Stimulated activated naive CD8-positive, alpha-beta T cell treated with anti-CD3 and anti-CD28 coated beads, Interleukin-15, amount 100 ng/mL, for 72 hours (primary cell): Measurements from ENCODE around the gene ZDHHC22.

Experiments used
- ATAC-seq: fragments of 150-1000 bp; cut with Tn5 transposase; 2 replicates; pipeline ENCODE4 v1.10.0; 2021; ENCODE audit warnings: mild to moderate bottlenecking, moderate library complexity
- DNase-seq, 2 donors: peaks; one replicate each; pipeline ENCODE4 v3.0.0; 2021 to 2022
- H3K27ac Mint-ChIP-seq, 2 donors: one replicate each; pipeline ENCODE4 v1.8.0; 2022; ENCODE audit warnings: mild to moderate bottlenecking in 2 of 2, mixed read lengths in 2 of 2, moderate library complexity in 2 of 2
- H3K27me3 Mint-ChIP-seq: one replicate; pipeline ENCODE4 v1.8.0; 2022; ENCODE audit warnings: mixed read lengths
- H3K4me1 Mint-ChIP-seq: one replicate; pipeline ENCODE4 v1.8.0; 2022; ENCODE audit warnings: mild to moderate bottlenecking, mixed read lengths
- H3K4me3 Mint-ChIP-seq, 2 donors: one replicate each; pipeline ENCODE4 v1.8.0; 2022; ENCODE audit warnings: mild to moderate bottlenecking in 2 of 2, mixed read lengths in 2 of 2, moderate library complexity in 1 of 2
- H3K9me3 Mint-ChIP-seq, 2 donors: one replicate each; pipeline ENCODE4 v1.8.0; 2022; ENCODE audit warnings: mixed read lengths in 2 of 2

The ZDHHC22 gene

DNA sequence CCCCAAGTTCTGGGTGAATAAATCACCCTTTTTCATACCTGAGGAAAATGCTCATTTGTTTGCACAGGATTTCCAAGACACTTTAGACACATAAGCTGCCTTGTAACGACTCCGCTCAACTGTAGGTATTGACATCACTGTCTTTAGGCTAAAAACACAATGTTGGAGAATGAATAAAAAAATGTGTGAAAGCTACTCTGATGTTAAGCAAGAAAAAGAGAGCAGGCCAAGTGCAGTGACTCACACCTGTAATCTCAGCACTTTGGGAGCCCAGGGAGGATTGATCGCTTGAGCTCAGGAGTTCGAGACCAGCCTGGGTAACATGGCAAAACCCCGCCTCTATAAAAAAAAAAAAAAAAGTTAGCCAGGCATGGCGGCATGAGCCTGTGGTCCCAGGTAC is 54.6 kb downstream of the ZDHHC22 start:
- H3K27ac Mint-ChIP-seq: no peak overlapping the region
- DNase-seq: no peak
- peaks cover 8 to 14% of the 10 kb centered on the region in 2 donors for H3K9me3 Mint-ChIP-seq
- no peak for ATAC-seq
- no peaks in the 10 kb centered on the region for H3K4me1 Mint-ChIP-seq
- no peak overlapping the region for H3K4me3 Mint-ChIP-seq
- H3K27me3 Mint-ChIP-seq: peaks cover 24% of the 10 kb centered on the region

DNA sequence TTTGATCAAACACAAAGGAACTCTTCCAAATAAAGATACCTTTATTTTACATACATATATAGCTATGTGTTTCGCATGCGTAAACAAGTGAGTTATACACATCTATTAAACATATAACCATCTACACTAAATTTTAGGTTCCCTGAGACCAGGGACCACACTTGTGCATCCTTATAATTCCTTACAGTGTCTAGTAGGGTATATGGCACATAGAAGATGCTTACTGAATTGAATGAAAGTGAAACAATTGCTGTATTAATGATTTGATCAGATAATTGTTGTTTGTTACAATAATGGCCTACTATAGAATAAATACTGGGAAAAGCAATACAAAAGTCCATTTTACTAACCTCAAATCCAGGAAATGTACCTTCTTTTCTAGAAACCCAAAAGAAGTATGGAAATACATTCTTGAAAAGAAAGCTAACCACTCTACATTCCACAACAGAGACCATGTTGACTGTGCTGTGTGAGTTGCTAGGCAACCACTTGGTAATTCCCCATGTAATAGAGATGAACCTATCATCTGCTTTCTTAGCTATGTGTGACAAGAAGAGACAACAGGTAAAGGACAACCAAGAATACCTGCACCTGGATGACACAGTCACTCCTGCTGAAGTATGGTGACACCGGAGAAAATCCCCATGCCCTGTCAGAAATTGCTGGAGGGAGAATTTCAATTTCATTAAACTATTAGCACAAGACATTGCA is 55.4 kb downstream of the ZDHHC22 start:
- DNase-seq: no peak
- H3K4me1 Mint-ChIP-seq: no peaks in the 10 kb centered on the region

DNA sequence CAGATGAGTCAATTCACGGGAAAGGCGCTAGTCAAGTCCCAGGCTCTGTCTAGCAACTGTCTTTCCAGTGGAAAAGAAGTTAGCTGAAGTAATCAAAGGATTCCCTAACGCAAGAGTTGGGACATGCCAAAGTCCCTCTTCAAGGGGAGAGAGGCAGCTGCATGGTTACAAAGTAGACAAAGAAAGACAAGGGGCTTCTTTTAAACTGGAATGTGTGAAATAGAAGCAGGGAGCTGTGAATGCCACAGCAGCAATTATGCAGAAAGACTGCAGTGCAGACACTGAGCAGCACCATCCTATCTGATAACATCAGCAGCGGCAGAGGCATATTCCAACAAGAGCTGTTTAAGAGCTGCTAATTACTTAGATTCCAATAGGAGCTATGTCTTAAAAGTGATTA is 56.1 kb downstream of the ZDHHC22 start:
- Mint-ChIP-seq H3K27me3 (peaks cover 24% of the 10 kb centered on the region), H3K4me3 (no peak overlapping the region), H3K4me1 (no peaks in the 10 kb centered on the region), H3K9me3 (peaks cover 0 to under 1% of the 10 kb centered on the region in 2 donors), H3K27ac (peak overlapping the region in 1 of 2 donors; percentile 79)
- ATAC-seq (no peak), DNase-seq (no peak)

More for the DNA sequence above, 55.4 kb downstream of the ZDHHC22 start:
- no peak overlapping the region for H3K4me3 Mint-ChIP-seq
- H3K27ac Mint-ChIP-seq: peak overlapping the region in 1 of 2 donors; percentile 72
- ATAC-seq: peak; percentile 87
- peaks cover 2 to 7% of the 10 kb centered on the region in 2 donors for H3K9me3 Mint-ChIP-seq
- H3K27me3 Mint-ChIP-seq: peaks cover 24% of the 10 kb centered on the region

DNA sequence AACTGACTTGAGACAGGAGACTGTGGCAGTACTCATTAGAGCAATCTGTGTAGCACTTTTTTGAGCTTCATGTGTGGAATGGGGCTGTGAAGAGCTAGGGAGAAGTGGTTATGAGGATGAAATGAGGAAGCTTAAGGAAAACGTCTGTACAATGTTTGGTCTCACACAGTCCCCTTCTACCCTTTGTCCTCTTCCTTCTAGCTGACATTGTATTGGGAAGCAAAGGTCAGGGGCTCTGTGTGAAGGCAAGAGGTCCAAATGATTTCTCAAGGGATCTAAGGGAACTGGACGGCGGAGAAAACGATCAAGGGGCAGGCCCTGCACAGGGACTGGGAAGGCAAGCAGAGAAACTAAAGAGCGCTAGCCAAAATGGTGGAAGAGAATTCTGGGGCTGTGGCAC is 56.6 kb downstream of the ZDHHC22 start:
- peaks cover 22% of the 10 kb centered on the region for H3K27me3 Mint-ChIP-seq
- DNase-seq (no peak), ATAC-seq (no peak)
- no peak overlapping the region for H3K4me3 Mint-ChIP-seq
- H3K4me1 Mint-ChIP-seq: no peaks in the 10 kb centered on the region
- peak overlapping the region in 1 of 2 donors; percentile 79 for H3K27ac Mint-ChIP-seq
- peaks cover 0 to 2% of the 10 kb centered on the region in 2 donors for H3K9me3 Mint-ChIP-seq

DNA sequence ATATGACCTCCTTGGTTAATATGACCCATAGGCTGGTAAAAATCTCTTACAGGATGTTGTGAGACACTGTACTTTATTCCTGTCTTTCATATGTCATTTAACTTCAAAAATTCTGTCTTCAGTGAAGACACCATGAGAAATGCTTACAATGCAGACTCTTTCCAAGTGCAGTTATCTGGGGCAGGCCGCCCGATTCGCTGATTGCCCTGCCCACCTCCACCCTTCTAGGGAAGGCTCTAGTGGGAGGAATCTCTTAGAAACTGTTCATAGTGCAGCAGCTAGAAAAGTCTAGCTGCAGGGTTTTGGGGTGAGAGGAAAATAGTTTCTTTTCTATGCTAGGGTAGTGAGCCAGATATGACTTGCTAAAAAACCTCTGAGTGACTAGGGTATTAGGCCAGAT is 58.5 kb downstream of the ZDHHC22 start:
- DNase-seq (no peak), ATAC-seq (no peak)
- Mint-ChIP-seq H3K9me3 (peaks cover 0 to 7% of the 10 kb centered on the region in 2 donors), H3K27me3 (peaks cover 15% of the 10 kb centered on the region), H3K4me3 (no peak overlapping the region), H3K27ac (no peak overlapping the region), H3K4me1 (no peaks in the 10 kb centered on the region)

DNA sequence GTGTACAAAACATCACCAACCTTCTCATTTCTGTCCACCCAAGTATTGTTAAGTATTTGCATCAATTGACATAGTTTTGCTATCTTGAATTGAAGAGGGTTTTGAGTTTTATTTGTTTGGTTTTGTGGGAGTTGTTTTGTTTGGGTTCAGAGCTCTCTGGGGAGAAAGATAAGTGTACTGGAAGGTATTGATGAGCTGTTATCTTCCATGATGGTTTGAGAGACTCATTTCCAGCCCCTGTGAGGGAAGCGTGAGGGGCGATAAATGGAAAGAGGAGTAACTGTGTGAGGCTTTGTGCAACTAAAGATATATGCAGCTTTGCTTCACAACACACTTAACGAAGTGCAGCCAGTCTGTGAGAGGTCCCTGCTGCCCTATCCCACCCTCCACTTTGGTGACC is 59.2 kb downstream of the ZDHHC22 start:
- peaks cover 0 to 7% of the 10 kb centered on the region in 2 donors for H3K9me3 Mint-ChIP-seq
- peaks cover 8% of the 10 kb centered on the region for H3K27me3 Mint-ChIP-seq
- no peak overlapping the region for H3K4me3 Mint-ChIP-seq
- no peaks in the 10 kb centered on the region for H3K4me1 Mint-ChIP-seq
- no peak for DNase-seq
- H3K27ac Mint-ChIP-seq: no peak overlapping the region
- ATAC-seq: no peak
